Dendritic cell treated with granulocyte-macrophage colony-stimulating factor and Interleukin-4, amounts not matched to agents 40 ng/mL and 50 ng/mL, for 4 days (primary cell): ENCODE data around the gene DDX5.
"Not testable (repeated sequence)": the region's sequence is repeated elsewhere in the genome, so short reads cannot be mapped to it uniquely, and the experiment has no call there.

Experiments used
- H3K27ac Mint-ChIP-seq: one replicate; pipeline ENCODE4 v1.8.0; 2022; ENCODE audit warnings: mild to moderate bottlenecking, mixed read lengths
- H3K27me3 Mint-ChIP-seq: one replicate; pipeline ENCODE4 v1.8.0; 2022; ENCODE audit warnings: mild to moderate bottlenecking, mixed read lengths
- H3K36me3 Mint-ChIP-seq: one replicate; pipeline ENCODE4 v1.8.0; 2022; ENCODE audit warnings: low read depth, mixed read lengths
- H3K4me1 Mint-ChIP-seq: one replicate; pipeline ENCODE4 v1.8.0; 2022; ENCODE audit warnings: low read depth, mixed read lengths
- H3K4me3 Mint-ChIP-seq: one replicate; pipeline ENCODE4 v1.8.0; 2022; ENCODE audit warnings: mild to moderate bottlenecking, moderate library complexity, mixed read lengths
- H3K9me3 Mint-ChIP-seq: one replicate; pipeline ENCODE4 v1.8.0; 2022; ENCODE audit warnings: mixed read lengths
- intact Hi-C: fragments of 100-400 bp; cut with micrococcal nuclease; formaldehyde crosslinking; loops from one replicate; pipeline ENCODE4 v1.15.0; 2022

Gene DDX5

DNA sequence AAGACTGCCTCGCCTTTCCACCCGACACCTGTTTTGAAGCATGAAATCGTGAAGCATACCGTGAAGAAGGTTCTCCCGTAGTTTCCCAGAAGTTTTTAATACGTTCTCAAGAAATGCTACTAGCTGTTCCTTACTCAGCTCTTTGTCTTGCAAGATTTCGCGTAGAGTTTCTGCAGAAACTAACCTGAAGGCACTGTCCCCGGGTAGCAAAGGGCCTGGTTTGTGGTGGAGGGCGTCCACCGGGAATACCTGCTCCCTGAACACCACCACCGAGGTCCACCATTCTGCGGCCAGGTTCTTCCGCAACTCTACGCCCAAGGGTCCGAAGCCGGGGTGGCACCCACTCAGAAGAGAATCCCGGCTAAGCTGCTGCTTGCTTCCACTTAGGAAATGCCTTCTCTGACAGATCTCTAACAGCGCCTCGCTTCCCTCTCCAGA lies 9.7 kb downstream of the DDX5 start:
- peaks cover 77% of the 10 kb centered on the region for H3K36me3 Mint-ChIP-seq

DNA sequence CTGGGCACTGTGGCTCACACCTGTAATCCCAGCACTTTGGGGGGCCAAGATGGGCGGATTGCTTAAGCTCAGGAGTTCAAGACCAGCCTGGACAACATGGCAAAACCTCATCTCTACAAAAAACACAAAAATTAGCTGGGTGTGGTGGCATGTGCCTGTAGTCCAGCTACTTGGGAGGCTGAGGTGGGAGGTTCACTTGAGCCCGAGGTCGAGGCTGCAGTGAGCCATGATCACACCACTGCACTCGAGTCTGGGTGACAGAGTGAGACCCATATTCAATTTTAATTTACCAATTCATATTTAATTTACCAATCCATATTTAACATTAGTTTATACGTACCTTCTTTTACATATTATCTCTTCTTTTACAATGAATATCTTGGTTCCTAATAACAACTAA lies 10.8 kb downstream of the DDX5 start:
- Mint-ChIP-seq H3K4me1 (peaks cover 64% of the 10 kb centered on the region), H3K36me3 (peaks cover 72% of the 10 kb centered on the region), H3K27ac (peak overlapping the region; percentile 30), H3K4me3 (peak overlapping the region; percentile 60)
- intact Hi-C loops: loop anchor here (10.0 kb wide), 1 partner anchor 170 kb away; no protein-coding TSS in a partner anchor
- H3K27me3 Mint-ChIP-seq, H3K9me3 Mint-ChIP-seq: not testable (repeated sequence)

More for the DNA sequence above, 9.7 kb downstream of the DDX5 start:
- Mint-ChIP-seq H3K9me3 (no peaks in the 10 kb centered on the region), H3K27me3 (no peaks in the 10 kb centered on the region), H3K4me3 (peak overlapping the region; percentile 90), H3K27ac (peak overlapping the region; percentile 92), H3K4me1 (peaks cover 72% of the 10 kb centered on the region)
- intact Hi-C loops: loop anchor here (10.0 kb wide), 1 partner anchor 172 kb away; no protein-coding TSS in a partner anchor

DNA sequence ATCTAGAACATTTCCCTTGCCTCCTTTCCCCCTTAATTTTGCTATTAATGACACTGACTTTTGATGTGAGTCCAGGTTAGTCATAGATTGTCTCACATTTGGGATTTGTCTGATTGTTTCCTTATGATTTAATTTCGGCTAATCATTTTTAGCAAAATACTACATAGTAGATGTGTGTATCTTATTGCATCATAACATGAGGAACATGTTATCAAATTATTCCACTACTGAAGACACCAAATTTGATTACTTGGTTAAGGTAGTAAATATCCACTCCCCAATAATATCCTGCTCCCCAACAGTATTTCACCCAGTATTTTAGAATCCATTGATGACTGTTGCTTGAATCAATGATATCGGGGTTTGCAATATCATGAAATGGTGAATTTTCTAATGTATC lies 12.0 kb downstream of the DDX5 start:
- H3K27me3 Mint-ChIP-seq: no peaks in the 10 kb centered on the region
- H3K36me3 Mint-ChIP-seq: peaks cover 70% of the 10 kb centered on the region
- peaks cover 58% of the 10 kb centered on the region for H3K4me1 Mint-ChIP-seq
- no peak overlapping the region for H3K4me3 Mint-ChIP-seq
- peak overlapping the region; percentile 30 for H3K27ac Mint-ChIP-seq
- intact Hi-C loops: loop anchor here (10.0 kb wide), 1 partner anchor 169 kb away; no protein-coding TSS in a partner anchor
- H3K9me3 Mint-ChIP-seq: no peaks in the 10 kb centered on the region

DNA sequence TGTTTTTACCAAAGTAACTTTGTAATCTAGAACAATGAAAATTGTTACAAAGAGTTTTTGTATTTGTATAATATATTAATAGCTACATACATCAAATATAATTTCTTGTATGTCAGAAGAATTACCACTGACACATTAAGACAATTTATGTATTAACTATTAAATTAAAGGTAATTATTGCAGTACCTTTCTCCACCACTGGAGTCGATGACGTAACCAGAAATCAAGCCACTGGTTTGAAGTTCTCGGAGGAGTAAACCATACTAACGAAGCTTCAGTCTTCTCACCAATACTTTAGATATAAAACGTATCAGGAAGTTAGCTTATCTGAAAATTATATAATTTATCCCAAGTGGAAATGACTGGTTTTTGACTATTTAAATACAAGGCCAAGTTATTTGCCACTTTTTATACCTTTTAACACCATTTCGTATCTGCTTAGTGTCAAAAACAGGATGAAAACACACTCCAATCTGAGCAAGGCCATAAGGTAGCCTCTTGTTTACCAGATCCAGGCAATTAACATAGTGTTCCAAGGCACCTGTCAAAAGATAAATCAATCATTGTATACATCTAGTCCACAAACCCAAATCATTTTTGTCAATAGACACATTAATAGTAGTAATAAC lies 13.5 kb downstream of the DDX5 start:
- Mint-ChIP-seq H3K4me3 (no peak overlapping the region), H3K27me3 (no peaks in the 10 kb centered on the region), H3K36me3 (peaks cover 66% of the 10 kb centered on the region), H3K9me3 (no peaks in the 10 kb centered on the region), H3K27ac (no peak overlapping the region), H3K4me1 (peaks cover 48% of the 10 kb centered on the region)
- intact Hi-C loops: loop anchor here (10.0 kb wide), 1 partner anchor 168 kb away; no protein-coding TSS in a partner anchor

DNA sequence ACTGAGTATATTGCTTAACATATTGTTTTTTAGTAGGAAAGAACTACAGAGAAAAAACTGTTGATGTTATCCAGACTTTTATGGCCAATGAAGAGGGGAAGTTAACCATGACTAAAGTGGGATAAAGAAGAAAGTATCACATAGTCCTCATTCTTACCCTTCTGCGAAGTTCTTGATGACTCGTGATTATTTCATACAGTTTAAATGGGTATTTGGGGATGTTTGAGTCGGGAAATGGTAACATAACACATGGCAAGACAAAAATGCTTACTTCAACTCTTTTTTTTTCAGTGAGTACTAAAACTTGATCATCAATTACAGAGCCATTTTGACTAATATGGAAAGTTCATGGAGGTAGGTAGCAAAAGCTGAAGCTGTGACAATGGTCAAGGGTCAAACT lies 14.1 kb downstream of the DDX5 start:
- Mint-ChIP-seq H3K4me3 (no peak overlapping the region), H3K4me1 (peaks cover 42% of the 10 kb centered on the region), H3K36me3 (peaks cover 64% of the 10 kb centered on the region), H3K27me3 (no peaks in the 10 kb centered on the region), H3K9me3 (no peaks in the 10 kb centered on the region), H3K27ac (no peak overlapping the region)
- intact Hi-C loops: loop anchor here (1.0 to 10.0 kb wide), 2 partner anchors 72 to 167 kb away; no protein-coding TSS in a partner anchor

DNA sequence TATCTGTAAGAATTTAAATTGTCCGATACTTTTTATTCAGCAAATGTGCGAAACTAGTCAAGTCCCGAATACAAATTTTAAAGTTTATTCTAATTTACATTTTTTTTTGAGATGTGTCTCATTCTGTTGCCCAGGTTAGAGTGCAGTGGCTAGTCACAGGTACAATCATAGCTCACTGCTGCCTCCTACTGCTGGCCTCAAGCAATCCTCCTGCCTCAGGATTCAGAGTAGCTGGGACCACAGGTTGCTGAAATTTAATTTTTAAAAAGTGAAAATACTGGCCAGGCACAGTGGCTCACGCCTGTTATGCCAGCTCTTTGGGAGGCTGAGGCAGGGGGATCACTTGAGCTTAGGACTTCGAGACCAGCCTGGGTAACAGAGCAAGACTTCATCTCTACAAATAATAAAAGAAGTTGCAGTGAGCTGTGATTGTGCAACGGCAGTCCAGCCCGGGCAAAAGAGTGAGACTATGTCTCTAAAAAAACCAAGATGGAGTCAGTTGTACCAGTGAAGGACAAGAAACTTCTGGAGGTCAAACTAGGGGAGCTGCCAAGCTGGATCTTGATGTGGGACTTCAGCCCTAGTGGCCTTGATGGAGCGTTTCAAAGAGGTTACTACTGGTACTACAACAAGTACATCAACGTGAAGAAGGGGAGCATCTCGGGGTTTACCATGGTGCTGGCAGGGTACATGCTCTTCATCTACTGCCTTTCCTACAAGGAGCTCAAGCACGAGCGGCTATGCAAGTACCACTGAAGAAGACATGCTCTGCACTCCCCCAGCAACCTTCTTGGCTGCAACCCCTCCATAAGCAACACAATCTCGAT lies 14.8 kb downstream of the DDX5 start:
- intact Hi-C loops: loop anchor here (1.0 to 10.0 kb wide), 2 partner anchors 71 to 166 kb away; no protein-coding TSS in a partner anchor
- Mint-ChIP-seq H3K4me3 (no peak overlapping the region), H3K9me3 (no peaks in the 10 kb centered on the region), H3K27ac (no peak overlapping the region), H3K36me3 (peaks cover 61% of the 10 kb centered on the region), H3K4me1 (peaks cover 35% of the 10 kb centered on the region), H3K27me3 (no peaks in the 10 kb centered on the region)

DNA sequence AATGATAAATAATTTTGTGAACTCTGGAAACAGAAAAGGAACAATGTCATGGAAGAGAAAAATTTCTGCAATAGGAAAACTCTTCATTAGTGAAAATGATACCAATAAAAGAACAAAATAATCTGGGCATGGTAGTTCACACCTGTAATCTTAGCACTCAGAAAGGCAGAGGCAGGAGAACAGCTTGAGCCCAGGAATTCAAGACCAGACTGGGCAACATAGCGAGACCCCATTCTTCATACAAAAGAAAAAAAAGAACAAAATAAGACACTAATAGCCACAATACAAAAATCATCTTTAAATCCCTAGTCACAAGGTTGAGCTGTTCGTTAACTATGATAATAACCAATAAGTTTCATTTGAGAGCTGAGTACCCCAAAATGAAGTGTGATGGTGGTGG lies 17.8 kb downstream of the DDX5 start:
- intact Hi-C loops: no loop called here
- H3K27me3 Mint-ChIP-seq: no peaks in the 10 kb centered on the region
- H3K27ac Mint-ChIP-seq: no peak overlapping the region
- no peaks in the 10 kb centered on the region for H3K9me3 Mint-ChIP-seq
- H3K4me1 Mint-ChIP-seq: peaks cover 11% of the 10 kb centered on the region
- H3K36me3 Mint-ChIP-seq: peaks cover 72% of the 10 kb centered on the region
- no peak overlapping the region for H3K4me3 Mint-ChIP-seq

DNA sequence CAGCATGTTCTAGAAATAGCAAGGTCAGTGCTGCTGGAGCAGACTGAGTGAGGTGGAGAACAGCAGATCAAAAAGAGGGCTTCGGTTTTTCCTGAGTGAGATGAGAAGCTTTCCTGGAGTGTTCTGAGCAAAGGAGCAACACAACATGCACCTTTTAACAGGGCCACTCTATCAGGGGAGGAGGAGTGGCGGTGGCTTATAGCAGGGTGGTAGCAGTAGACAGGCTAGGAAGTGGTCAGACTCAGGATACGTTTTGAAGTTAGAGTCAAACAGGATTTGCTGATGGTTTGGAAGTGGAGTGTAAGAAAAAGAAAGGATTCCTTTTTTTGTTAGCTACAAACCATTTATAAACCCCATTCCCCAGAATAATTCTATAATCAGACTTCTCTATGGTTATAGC lies 21.7 kb downstream of the DDX5 start:
- H3K36me3 Mint-ChIP-seq: peaks cover 67% of the 10 kb centered on the region
- H3K4me1 Mint-ChIP-seq: peaks cover 5% of the 10 kb centered on the region
- H3K27ac Mint-ChIP-seq: peak overlapping the region; percentile 3
- H3K4me3 Mint-ChIP-seq: no peak overlapping the region
- no peaks in the 10 kb centered on the region for H3K27me3 Mint-ChIP-seq
- H3K9me3 Mint-ChIP-seq: no peaks in the 10 kb centered on the region
- intact Hi-C loops: no loop called here

DNA sequence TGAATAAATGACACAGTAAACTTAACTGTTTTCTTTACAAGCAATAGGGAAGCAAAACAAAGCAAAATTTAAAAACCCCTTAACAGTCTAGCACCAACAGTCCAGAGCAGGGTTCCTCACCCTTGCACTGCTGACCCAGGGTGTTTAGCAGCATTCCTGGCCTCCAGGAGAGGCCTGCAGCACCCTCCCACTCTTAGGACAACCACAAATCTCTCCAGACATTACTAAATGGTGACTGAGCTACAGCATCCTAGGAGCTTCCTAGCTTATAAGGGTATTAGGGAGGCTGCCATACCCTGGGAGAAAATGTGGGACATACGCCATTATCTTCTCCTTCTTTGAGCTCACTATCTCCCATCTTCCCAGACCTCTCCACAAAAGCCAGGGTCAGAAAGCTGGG lies 25.1 kb downstream of the DDX5 start:
- H3K36me3 Mint-ChIP-seq: peaks cover 57% of the 10 kb centered on the region
- H3K4me1 Mint-ChIP-seq: peaks cover 14% of the 10 kb centered on the region
- H3K9me3 Mint-ChIP-seq: no peaks in the 10 kb centered on the region
- H3K27me3 Mint-ChIP-seq: no peaks in the 10 kb centered on the region
- no peak overlapping the region for H3K4me3 Mint-ChIP-seq
- intact Hi-C loops: no loop called here
- H3K27ac Mint-ChIP-seq: no peak overlapping the region

DNA sequence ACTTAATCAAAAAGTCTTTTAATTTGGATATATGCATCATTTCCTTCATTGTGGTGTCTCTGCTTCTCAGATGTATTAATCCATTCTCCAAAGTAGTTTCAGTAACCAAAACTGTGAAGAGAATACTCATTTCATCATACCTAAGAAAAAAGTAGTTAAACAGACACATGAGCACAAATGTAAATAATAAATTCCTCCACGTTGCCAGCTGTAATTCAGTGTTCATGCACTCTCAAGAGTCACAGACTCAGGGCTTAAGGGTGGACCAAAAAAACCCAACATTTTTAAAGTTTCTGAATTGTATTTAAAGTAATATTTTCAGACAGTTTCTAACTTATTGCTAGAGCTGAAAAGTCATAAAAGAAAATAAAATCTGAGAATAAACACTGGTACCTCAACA lies 28.2 kb downstream of the DDX5 start:
- Mint-ChIP-seq H3K27me3 (no peaks in the 10 kb centered on the region), H3K27ac (no peak overlapping the region), H3K36me3 (peaks cover 59% of the 10 kb centered on the region), H3K9me3 (no peaks in the 10 kb centered on the region), H3K4me3 (no peak overlapping the region), H3K4me1 (peaks cover 20% of the 10 kb centered on the region)
- intact Hi-C loops: no loop called here

DNA sequence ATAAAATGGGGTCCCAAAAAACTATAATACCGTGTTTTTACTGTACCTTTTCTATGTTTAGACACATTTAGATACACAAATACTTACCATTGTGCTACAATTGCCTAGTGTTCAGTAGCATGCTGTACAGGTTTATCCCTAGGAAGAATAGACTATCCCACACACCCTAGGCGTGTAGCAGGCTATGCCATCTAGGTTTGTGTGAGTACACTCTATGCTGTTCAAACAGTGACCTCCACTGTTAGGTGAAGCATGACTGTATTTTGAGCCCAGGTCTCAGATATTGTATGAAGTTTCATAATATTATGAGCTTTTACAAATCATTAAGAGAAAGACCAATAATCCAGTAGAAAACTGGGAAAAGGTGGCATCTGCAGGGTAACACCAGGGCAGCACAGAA lies 33.5 kb downstream of the DDX5 start:
- H3K27me3 Mint-ChIP-seq: no peaks in the 10 kb centered on the region
- intact Hi-C loops: no loop called here
- peak overlapping the region; percentile 57 for H3K27ac Mint-ChIP-seq

DNA sequence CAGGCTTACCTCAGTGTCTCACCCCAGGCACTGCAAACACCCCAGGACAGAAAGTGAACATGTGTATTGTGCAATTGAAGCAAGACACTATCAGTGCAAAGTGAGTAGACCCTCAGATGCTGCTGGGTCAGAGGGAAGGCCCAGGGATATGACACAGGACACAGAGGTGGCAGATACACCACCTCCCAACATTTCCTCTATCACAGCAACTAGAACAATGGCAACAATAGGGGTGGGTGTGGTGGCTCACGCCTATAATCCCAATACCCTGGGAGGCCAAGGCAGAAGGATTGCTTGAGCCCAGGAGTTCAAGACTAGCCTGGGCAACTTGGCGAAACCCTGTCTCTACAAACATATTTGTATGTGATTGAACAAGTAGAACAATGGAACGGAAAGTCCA lies 34.6 kb downstream of the DDX5 start:
- Mint-ChIP-seq H3K9me3 (no peaks in the 10 kb centered on the region), H3K27ac (no peak overlapping the region), H3K4me1 (peaks cover 22% of the 10 kb centered on the region), H3K27me3 (no peaks in the 10 kb centered on the region), H3K36me3 (peaks cover 90% of the 10 kb centered on the region), H3K4me3 (no peak overlapping the region)
- intact Hi-C loops: no loop called here

More for the DNA sequence above, 33.5 kb downstream of the DDX5 start:
- Mint-ChIP-seq H3K4me1 (peaks cover 28% of the 10 kb centered on the region), H3K4me3 (no peak overlapping the region), H3K36me3 (peaks cover 85% of the 10 kb centered on the region), H3K9me3 (no peaks in the 10 kb centered on the region)

DNA sequence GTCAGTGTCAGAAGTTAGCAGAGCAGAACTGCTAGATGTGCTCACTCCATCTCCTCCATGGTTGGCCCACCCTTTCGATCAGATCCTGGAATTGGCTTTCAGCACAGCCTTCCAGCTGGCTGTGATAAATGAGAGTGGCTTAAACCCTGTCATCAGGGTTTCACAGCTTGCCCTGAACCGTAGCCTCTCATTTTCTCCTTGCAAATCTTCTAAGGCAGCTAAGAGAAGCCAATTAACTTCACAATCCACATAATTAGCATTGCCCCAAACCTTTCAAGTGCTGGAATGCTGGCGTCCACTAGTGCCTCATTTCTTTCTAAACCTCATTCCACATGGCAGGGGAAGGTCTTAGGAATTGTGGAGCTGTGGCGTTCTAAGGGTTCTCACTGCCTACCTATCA lies 35.5 kb downstream of the DDX5 start:
- H3K27me3 Mint-ChIP-seq: no peaks in the 10 kb centered on the region
- H3K27ac Mint-ChIP-seq: no peak overlapping the region
- peaks cover 27% of the 10 kb centered on the region for H3K4me1 Mint-ChIP-seq
- H3K4me3 Mint-ChIP-seq: no peak overlapping the region
- H3K9me3 Mint-ChIP-seq: no peaks in the 10 kb centered on the region
- intact Hi-C loops: no loop called here
- peaks cover 95% of the 10 kb centered on the region for H3K36me3 Mint-ChIP-seq

DNA sequence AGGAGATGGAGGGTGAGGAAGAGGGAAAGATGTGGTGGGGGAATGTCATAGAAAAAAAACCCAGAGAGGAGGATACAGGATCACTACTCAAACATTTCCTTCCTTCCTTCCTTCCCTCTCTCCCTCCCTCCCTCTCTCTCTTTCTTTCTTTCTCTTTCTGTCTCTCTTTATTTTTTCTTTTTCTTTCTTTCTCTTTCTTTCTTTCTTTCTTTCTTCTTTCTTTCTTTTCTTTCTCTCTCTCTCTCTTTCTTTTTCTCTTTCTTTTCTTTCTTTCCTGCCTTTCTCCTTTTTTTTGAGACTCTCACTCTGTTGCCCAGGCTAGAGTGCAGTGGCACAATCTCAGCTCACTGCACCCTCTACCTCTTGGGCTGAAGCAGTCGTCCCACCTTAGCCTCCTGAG lies 39.3 kb downstream of the DDX5 start:
- H3K27me3 Mint-ChIP-seq, intact Hi-C loops, H3K9me3 Mint-ChIP-seq, H3K4me3 Mint-ChIP-seq: not testable (repeated sequence)
- peaks cover 20% of the 10 kb centered on the region for H3K4me1 Mint-ChIP-seq
- peaks cover 100% of the 10 kb centered on the region for H3K36me3 Mint-ChIP-seq
- peak overlapping the region; percentile 5 for H3K27ac Mint-ChIP-seq
